NCI-H82 (cell line): ENCODE data around the gene TRA2A.
A peak's percentile ranks its signal among the peaks of the same experiment; 100 is the strongest.
"Not testable (repeated sequence)": the region's sequence is repeated elsewhere in the genome, so short reads cannot be mapped to it uniquely, and the experiment has no call there.

Source experiments
- DNase-seq: peaks from one replicate; lab custom pipeline; 2025; lab: John Stamatoyannopoulos, UW

Gene TRA2A

GRCh38 chr7:23494009-23494408 is 37.8 kb downstream of the TRA2A start:
- no peak for DNase-seq

GRCh38 chr7:23491502-23491901 is 40.3 kb downstream of the TRA2A start:
- peak; percentile 14 for DNase-seq

DNA sequence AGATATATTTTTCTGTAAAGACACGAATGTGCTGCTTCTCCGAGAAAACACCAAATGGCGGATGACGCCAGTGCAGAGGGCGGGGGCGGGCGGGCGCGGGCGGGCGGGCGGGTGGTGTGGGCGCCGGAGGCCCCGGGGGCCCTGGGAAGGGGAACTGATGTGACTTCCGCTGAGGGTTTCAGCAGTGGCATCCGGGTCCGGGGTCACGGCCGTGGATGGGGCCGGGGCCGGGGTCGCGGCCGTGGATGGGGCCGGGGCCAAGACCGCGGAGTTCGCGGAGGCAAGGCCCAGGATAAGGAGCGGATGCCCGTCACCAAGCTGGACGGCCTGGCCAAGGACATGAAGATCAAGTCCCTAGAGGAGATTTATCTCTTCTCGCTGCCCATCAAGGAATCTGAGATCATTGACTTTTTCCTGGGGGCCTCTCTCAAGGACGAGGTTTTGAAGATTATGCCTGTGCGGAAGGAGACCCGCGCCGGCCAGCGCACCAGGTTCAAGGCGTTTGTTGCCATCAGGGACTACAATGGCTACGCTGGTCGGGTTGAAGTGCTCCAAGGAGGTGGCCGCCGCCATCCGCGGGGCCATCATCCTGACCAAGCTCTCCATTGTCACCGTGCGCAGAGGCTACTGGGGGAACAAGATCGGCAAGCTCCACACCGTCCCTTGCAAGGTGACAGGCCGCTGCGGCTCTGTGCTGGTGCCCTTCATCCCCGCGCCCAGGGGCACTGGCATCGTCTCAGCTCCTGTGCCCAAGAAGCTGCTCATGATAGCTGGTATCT is 41.2 kb downstream of the TRA2A start:
- DNase-seq, result peak; percentile 75

GRCh38 chr7:23488714-23489113 is 43.1 kb downstream of the TRA2A start:
- DNase-seq, result not testable (repeated sequence)

DNA sequence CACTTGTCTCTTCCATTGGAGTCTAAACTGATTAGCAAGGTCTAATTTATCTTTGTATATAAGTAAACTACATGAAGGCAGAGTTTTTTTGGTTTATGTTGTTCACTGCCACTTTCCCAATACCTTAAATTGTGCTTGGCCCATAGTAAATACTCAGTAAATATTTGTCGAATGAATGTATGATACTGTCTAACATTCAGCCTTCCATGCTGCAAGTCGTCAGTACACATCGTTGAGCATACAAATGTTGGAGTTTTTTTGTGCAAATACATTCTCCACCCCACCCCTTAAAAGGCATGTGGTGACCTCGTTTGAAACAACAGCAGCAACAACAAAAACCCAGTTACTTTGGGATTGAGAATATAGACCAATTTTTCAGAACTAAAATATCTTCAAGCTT is 44.1 kb downstream of the TRA2A start:
- no peak for DNase-seq

GRCh38 chr7:23486002-23486773 is 45.6 kb downstream of the TRA2A start:
- no peak for DNase-seq

GRCh38 chr7:23482686-23483085 is 49.1 kb downstream of the TRA2A start:
- no peak for DNase-seq

DNA sequence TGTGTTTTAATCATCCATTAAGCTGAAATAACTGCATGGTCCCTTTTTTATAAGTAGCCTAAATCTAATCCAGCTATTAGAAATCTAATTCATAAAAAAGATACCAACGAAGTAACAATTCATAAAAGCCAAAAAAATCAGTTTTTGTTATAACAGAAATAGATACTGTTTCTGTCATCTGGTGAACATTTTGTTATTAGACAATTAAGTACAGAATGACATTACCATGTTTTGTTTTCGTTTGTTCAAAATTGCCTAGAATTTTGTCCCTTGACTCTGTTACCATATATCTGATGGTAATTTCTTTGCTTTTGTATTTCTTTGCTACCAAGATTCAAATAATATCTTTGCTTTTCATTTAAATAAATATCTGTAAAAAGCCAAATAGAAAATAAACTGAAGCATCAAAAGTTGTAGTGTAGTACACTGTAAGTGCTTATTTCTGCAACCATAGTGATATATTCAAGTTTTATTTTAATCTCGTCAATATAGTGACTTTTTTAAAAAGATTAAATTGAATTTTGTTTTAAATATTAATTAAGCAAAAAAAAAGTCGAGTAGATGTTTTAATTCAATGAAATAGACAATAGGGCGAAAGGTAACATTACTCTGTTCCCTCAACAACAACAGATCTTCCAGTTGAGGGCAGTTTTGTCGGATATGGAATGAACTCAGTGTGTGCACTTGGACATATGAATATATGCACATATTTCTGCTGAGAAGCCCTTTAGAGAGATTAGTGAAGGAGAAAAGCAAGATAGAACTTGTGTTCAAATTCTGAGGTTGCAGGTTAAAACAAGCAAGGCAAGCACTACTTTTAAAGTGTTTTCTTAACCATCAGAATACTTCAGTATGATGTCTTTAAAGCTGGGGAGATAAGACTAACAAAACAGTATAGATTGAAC is 53.6 kb downstream of the TRA2A start:
- DNase-seq, result no peak

DNA sequence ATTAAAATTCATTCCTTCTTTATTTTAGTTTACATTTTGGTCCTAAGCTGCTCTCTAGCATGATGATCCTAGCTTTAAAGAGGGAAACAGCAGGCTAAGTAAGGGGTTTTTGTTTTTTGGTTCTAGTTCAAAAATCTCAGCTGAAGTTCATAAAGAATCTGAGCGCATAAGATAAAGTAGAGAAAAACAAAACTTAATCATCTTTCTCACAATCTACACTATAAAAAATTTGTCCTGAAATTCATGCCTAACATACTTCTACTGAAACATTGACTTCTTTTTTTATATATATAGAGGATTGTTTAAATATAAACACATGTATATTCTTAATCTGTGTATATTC is 54.7 kb downstream of the TRA2A start:
- DNase-seq, result no peak

DNA sequence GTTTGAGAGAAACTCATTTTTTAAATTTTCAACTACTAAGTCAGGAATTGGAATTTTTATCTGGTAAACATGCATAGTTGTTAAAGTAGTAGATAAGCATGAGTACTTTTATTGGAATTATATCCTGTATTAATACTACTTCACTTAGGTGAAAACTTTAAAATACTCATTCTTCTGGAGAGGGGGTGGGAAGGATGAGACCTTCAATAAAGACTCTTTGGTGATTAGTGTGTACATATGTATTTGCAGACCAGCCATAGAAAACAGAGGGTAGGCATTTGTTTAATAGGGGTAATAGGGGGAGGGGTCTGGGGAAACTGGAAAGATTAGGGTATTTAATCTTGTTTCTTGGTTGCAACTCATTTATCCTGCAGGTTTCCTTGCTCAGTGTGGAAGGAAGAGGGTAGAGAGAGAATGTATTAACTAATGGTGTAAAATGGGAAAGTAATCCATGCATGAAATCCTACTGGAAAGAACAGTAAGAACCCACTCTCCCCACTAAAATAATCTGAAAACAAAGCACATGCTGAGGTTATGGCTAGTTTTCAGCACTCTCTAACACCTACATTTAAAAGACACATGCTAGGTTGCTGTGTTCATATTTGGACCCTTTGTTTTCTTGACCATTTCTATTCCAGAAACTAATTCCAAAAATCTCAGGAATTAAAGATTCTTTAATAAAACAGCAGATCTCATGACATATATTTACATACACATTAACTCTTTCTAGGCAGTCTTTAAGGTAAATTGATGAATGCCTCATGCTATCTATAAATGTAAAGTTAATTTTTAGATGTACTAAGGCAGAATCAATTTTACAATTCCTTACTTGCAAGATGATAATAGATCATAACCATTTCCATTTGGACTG is 55.3 kb downstream of the TRA2A start:
- DNase-seq, result peak; percentile 94

DNA sequence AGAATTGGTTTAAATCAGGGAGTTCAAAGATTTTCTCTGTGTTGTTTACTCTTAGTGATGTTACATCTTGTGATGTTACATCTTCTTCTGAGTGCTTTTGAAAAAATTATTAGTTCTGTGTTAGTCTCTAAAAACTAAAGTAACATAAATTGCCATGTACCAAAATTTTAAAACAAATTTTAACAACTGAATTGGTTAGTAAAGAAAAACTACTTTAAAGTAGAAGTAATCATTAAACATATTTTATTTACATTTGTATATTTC is 56.3 kb downstream of the TRA2A start:
- no peak for DNase-seq

DNA sequence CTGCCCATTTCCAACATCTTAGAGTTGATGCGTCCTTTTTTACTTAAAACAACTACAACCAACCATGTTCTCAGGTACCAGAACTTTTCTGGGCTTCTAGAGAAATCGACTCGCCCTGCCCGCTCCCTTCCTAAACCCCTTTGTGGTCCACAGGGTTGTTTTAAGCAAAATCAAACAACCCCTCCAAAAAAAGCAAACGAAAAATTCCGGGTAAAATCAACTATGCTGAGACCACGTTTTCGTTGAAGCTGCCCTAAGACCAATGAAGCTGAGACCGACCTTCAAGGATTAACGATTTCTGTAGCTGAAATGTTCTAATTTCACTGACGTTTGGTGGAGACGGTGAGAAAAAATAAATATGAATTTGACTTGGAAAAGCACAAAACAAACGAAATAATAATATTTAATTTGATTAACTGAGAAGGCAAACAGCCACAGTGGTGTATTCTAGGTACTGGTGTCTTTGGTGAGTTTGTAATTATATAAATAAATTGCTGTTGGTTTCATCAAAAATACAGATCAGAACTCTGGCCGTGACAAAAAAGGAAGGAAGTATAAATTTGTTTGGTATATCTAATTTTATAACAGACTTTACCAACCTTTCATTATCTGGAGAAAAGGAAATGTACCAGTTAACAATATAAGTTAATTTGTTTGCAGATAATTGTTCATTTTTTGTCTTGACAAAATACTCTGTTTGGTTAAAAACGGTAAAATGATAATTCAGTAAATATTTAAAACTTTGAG is 56.8 kb downstream of the TRA2A start:
- DNase-seq, result no peak

DNA sequence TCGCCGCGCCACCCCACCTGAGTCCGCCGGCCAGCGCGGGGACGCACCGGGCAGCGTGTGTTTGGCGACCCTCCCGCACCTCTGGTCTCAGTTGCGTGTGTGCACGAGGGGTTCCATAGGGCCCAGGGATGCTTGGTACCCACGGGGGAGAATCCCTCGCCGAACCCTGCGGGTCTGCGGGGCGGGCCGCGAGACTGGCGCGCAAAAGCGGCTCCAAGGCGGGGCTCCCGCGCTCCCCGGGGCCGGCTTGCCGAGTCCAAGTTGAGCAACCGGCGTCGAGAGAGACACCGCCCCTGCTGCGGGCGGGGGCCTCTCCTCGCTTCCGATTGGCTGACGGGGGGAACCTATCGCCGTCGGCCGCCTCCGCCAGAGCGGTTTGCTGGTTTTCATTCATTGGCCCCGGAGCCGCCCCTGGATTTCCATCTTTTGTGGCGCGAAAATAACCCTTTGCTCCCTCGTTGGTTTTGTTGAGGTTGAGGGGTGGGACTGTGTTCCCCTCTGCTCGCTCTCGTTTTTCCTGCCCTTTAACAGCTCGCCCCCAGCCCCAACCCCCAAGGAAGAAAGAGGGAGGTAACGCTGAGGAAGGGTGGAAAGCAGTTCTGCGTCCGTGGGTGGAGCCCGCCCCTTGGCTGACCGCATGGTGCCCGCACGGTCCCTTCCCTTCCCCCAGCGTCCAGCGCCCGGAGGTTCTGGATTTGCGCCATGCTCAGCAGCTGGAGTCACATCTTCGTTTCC is 57.5 kb downstream of the TRA2A start:
- DNase-seq, result peak; percentile 99

DNA sequence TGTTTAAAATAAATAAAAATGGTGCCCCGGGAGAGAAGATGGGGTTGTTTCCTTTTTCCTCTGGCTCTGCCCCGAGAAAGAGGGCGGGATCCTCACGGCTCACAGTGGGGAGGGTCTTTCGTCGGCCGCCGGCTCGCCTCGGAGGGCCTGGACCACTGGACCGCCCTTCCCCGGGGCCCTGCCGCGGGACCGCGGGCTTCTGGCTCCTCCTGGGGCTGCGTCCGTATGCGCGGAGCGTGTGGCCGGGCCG is 58.0 kb downstream of the TRA2A start:
- peak; percentile 75 for DNase-seq

DNA sequence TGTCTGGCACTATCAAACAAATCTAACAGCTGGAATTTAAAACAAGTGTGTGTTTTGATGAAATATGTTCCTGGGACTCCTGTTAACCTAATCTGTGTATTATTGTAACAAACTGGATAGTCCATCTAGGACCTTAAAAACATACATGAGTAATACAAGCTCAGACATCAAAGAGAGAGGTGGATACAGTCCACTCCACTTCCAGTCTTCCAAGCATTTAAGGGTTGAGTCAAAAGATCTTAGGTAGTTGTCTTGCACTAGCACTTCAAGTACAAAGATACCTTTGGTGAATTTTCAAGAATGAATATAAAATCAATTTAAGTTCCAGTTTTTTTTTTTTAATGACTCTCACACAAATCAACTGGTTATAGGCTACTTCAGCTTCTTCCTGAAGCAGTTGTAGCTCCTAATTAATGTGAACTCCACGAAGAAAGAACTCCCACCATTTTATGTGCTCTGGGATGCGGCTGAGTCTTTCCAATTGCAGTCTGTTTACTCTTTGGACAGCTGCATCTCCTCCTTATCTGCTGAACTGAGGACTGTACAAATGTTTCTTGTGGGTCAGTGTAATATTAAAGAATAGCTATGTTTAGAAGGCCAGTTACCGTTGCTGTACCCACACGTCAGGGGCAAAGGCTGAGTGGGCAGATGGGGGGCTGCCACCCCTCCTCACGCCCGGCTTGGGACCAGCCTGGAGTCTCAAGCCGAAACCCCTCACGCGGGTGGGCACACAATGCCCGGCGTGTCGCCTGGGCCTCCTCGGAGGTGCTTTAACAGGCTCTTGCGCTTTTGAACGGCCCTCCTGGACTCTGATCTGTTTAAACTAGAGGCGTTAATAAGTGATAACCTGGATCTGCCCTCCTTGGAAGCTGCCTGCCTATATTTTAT is 58.6 kb downstream of the TRA2A start:
- peak; percentile 76 for DNase-seq

- DNase-seq, result no peak
Measured at GRCh38 chr7:23472556-23472955, 59.2 kb downstream of the TRA2A start.

DNA sequence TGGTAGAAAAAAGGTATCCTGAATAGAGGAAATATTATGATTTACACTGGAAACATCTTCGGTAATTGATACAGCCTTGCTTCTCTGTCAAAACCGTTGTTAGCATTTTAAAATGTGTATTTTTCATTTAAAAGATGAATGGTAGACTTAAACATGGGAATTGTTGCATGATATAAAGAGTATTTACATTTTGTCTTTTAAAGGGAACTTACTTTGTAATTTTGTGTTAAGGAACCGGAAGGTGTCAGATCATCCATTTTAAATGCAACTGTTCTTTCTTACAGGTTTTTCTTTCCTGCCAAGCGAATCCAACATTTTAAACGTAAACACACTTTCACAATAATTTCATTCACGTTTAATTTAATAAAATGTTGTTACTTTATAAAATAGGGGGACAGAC is 59.7 kb downstream of the TRA2A start:
- DNase-seq, result peak; percentile 31

DNA sequence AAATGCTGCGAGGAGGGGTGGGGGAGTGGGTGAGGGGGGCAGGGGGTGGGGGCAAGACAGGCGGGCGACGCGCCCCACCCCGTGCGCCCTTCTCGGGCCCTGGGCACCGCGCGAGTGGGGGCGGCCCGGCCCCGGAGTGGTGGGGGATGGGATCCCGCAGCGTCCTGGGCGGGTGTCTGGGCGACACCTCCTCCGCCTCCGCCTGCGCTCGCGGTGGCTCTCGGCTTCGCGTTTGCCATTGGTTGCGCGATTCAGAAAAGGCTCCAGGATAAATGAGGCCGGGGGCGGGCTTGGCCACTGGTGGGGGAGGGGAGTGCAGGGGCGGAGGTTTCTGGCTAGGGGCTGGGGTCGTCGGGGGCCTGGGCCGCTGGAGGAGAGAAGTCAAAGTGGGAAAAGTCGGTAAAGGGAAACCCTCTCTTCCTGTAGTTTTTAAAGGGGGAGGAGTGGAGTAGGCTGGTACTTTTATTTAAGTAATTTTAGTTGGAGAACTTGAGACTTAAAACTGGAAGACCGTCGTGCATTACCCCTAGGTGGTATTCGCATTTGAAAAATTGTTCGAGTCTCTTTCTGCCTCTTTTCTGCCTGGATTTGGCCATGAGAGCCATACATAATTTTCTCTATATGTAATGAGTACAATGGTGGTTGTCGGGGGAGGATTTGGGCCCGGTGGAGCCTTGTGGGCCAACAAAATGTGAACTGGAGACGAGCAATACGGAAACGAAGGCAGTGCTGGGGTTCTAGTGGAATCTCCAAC is 60.5 kb downstream of the TRA2A start:
- peak; percentile 97 for DNase-seq
